GM19238 (cell line): ENCODE data around the gene LSMEM2.
"Not testable (repeated sequence)": the region's sequence is repeated elsewhere in the genome, so short reads cannot be mapped to it uniquely, and the experiment has no call there.

Source experiments
- DNase-seq: peaks from one replicate; pipeline ENCODE4 v3.0.0; 2011; ENCODE audit warnings: low spot score; ENCODE audit not compliant: insufficient read length

Gene LSMEM2

DNA sequence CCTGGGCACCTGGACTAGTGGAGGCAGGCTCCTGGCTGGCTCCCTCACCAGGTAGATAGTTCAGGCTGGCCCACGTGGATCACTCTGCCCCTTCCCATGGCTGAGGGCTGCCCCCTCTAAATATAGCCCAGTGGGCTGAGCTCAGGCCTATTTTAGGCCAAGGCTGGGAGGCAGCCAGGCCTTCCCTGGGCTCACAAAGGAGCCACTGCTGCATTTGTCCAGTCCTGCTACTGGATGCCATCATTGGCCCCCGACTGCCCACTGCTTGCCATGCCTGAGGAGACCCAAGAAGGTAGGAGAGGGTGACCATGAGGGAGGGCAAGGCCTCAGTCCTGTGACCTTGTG lies at the start of gene LSMEM2:
Gene LSMEM2 (plus strand): TSS at position 208 of the 345 bp plus-strand sequence. CDS start 27 bp downstream, at position 235.
- DNase-seq = no peak

GRCh38 chr3:50229490-50229889 lies 49.4 kb upstream of the LSMEM2 start:
- no peak for DNase-seq

- DNase-seq = no peak
Measured at GRCh38 chr3:50230104-50230793, 48.6 kb upstream of the LSMEM2 start.

GRCh38 chr3:50230794-50231125 lies 48.1 kb upstream of the LSMEM2 start:
- no peak for DNase-seq

- DNase-seq = no peak
Measured at GRCh38 chr3:50231581-50231980, 47.3 kb upstream of the LSMEM2 start.

- no peak for DNase-seq
Measured at GRCh38 chr3:50232303-50232702, 46.6 kb upstream of the LSMEM2 start.

DNA sequence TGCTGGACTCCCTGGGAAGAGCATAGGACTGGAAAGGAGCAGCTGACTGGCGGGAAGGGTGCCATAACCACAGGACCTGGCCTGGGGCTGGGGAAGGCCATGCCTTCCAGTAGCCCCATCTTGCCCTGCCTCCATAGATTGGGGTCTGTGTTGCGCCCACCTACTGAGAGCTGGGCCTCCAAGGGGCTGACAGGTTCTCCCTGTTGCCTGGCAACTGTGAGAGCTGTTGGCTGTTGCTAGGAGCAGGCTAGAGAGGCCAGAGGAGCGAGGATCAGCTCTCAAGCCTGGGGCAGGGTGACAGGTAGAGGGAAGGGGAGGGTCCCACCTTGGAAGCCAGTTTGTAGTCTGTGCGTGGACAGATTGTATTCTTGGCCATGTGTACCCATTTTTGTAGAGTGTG lies 45.7 kb upstream of the LSMEM2 start:
- no peak for DNase-seq

DNA sequence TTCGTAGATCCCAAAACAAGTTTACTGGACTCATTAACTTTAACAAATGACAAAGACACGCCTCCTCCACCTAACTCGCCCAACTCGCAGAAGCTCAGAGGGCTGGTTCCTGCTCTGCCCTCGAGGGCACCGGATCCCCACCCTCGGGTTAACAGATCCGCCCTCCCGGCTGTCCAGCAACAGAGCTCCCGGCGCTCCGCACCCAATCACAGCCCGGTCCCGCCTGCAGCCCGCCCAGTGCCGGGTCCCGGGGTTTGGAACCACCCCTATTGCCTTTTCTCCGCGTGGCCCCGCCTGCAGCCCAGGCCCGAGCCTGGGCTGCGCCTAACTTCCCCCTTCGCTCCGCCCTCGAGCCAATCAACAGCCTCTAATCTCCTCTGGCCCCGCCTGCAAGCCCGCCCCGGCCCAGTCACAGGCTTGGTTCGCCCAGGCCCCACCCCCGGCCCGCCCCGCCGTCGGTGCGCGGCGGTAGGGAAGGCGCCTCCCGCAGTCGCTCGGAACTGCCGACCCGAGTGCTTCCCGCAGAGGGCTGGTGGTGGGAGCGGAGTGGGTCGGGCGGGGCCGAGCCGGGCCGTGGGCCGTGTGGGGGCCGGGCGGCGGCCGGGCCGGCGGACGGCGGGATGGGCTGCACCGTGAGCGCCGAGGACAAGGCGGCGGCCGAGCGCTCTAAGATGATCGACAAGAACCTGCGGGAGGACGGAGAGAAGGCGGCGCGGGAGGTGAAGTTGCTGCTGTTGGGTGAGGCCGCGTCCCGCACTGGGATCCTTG lies 43.0 kb upstream of the LSMEM2 start, which contains the start of gene GNAI2:
Gene GNAI2 (plus strand): TSS at position 489 of the 768 bp plus-strand sequence. CDS start 132 bp downstream, at position 621.
- peak; percentile 99 for DNase-seq

GRCh38 chr3:50236484-50237132 lies 42.3 kb upstream of the LSMEM2 start:
- DNase-seq = no peak

DNA sequence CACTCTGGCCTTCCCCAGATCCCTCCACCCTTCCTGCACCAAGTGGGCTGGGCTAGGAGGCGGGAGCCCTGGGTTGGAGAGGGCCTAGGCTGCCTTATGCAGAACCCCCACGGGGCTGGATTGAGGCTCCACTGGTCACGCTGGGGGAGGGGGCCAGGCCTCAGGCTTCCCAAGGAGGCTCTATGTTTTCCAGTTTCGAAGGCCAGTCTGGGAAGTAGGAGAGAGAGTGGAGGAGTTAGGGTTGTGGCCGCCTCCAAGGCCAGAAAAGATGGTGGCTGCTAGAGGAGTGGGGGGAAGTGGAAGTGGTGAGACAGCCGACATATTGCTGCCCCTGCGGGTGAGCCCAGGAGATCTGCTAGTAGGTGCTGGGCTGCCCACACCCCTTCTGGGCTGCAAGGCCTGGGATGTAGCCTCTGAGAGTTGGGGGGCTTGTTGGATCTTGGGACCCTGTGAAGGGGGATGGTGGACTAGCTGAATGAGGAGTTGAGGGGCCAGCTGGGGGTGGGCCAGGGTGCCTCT lies 41.7 kb upstream of the LSMEM2 start:
- DNase-seq = no peak

DNA sequence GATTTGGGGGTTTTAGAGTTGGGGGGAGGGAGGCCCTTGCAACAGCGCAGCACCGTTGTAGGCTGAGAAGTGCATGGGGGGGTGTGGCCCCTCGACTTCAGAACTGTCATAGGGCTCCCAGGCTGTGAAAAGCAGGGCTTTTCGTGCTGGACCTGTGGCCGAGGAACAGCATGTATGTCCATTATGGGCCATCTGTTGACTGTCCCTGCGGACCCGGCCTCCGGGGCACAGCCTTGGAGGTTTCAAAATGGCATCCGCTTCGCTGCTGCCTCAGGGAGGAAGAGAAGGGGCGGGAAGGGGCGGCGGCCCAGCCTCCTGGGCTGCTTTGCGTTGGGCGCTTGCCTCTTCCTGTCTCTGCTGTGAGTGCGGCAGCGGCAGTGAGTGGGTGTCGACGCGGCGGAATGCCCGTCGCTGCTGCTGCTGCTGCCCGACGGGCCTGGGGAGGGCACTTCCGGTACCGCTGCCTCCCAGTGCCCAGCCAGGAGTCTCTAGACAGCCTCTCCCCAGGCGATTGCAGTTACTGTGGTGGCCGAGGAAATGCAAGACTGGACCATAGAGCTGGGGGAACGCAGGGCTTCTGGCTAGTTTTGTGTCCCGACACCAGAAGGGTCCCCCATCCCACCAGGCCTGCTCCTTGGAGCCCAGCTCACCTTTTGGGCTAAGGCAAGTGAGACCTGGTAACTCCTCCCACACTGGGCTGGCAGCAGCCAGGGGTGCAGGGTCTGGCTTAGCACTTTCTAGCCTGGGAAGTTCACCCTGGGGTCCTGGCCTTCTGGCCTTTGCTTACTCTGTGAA lies 40.9 kb upstream of the LSMEM2 start:
- peak; percentile 91 for DNase-seq

GRCh38 chr3:50238549-50239026 lies 40.3 kb upstream of the LSMEM2 start:
- no peak for DNase-seq

GRCh38 chr3:50239649-50240048 lies 39.2 kb upstream of the LSMEM2 start:
- DNase-seq = no peak

DNA sequence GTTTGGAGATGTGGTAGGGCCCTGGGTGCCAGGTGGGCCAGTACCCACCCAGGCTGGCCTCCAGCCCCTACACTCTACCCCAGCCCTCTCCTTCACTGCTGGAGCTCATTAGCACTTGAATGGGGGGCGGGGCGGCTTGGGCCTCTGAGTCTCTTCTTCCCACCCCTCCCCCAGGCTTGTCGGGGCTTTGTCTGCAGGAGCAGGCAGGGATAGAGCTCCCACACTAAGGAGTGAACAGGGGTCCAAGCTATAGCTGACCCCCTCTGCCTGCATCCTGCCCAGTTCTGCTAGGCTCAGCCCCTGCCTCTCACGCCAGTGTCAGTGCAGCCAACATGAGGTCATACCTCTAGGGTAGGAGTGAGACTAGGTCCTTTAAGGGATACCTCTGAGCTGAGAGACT lies 37.7 kb upstream of the LSMEM2 start:
- DNase-seq = no peak

DNA sequence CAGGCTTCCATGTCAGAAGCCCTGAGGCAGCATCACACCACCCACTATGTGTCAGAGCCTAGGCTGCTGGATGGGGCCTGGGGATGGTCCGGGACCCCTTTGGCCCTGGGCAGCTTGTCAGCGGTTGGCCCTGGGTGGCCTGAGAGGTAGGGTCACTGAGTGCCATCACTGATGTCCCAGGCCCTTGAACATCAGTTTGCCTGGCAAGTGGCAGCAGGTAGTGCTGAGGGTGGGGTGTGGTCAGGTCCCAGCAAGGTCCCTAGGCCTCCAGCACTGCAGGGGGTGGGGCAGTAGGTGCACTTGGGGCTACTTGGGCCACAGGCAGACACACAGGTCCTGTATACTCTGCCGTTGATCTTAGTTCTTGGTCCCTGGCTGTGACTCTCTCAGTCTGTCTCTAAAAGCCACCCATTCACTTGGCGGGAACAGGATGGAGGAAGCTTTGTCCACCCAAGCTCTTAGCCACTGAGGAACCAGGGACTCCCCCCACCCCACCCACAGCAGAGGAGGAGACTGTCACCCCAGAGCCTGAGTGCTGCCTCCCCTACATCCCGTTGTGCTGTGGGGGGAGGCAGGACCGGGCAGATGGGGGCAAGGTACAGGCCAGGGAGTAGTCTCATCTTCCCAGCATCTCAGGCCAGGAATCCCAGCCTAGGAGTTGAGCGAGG lies 37.0 kb upstream of the LSMEM2 start:
- no peak for DNase-seq

DNA sequence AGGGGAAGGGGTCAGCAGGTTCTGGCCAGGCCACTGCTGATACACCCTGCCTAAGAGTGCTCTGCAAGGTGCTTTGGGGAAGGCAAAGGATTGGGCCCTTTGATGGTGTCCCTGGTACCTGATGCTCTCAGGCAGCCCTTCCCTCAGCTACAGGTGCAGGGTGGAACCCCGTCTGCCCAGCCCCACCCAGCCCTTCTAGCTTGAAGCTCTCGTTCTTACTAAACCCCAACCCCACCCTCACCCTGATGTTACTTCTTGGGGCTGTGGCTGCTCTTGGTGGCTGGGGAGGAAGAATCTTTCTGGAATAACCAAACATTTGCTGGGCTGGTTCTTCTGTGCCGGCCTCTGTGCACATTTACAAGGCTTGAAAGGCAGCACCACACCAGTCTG lies 36.5 kb upstream of the LSMEM2 start:
- DNase-seq = no peak

GRCh38 chr3:50242851-50243542 lies 35.9 kb upstream of the LSMEM2 start:
- no peak for DNase-seq

- no peak for DNase-seq
Measured at GRCh38 chr3:50243543-50243895, 35.4 kb upstream of the LSMEM2 start.

GRCh38 chr3:50244813-50245212 lies 34.1 kb upstream of the LSMEM2 start:
- DNase-seq = not testable (repeated sequence)

- DNase-seq = no peak
Measured at GRCh38 chr3:50245251-50245745, 33.6 kb upstream of the LSMEM2 start.
